GM23338 (cell line): ENCODE results near the gene TAF4. TPM values are rescaled to one million over a fixed set of nuclear protein-coding genes. Genes with fewer than 3 reads are reported as not detected.

Experiments
- ATAC-seq: fragments of 200-7000 bp; cut with Tn5 transposase; 3 replicates; pipeline ENCODE4 v1.9.1; 2020
- DNase-seq: peaks from one replicate; pipeline ENCODE4 v3.0.0-alpha.2; 2015; ENCODE audit warnings: low spot score
- H2AFZ ChIP-seq: fragments of 200-600 bp; sonication (generic); 2 replicates; pipeline ENCODE4 v1.8.0; 2016; ENCODE audit warnings: antibody characterized with exemption, mild to moderate bottlenecking, moderate library complexity
- H3F3A ChIP-seq: fragments of 200-600 bp; sonication (generic); replicated peaks from 2 replicates; pipeline ENCODE4 v1.8.0; 2017; ENCODE audit warnings: antibody characterized with exemption, mixed run types, low read depth
- H3K27ac ChIP-seq: fragments of 200-600 bp; sonication (generic); 2 replicates; pipeline ENCODE4 v1.6.1; 2016; ENCODE audit warnings: low read depth
- H3K27me3 ChIP-seq: fragments of 200-600 bp; sonication (generic); 2 replicates; pipeline ENCODE4 v1.8.0; 2016; ENCODE audit warnings: mild to moderate bottlenecking, mixed run types, moderate library complexity; ENCODE audit not compliant: insufficient read depth
- H3K36me3 ChIP-seq: fragments of 200-600 bp; sonication (generic); 2 replicates; pipeline ENCODE4 v1.8.0; 2016; ENCODE audit warnings: mild to moderate bottlenecking; ENCODE audit not compliant: insufficient read depth
- H3K4me1 ChIP-seq: fragments of 200-600 bp; sonication (generic); 2 replicates; pipeline ENCODE4 v1.8.0; 2016; ENCODE audit warnings: mild to moderate bottlenecking, moderate library complexity; ENCODE audit not compliant: insufficient read depth
- H3K4me2 ChIP-seq: fragments of 200-600 bp; sonication (generic); 2 replicates; pipeline ENCODE4 v1.7.1; 2017; ENCODE audit warnings: mixed run types
- H3K4me3 ChIP-seq: fragments of 200-600 bp; sonication (generic); 2 replicates; pipeline ENCODE4 v1.6.1; 2016; ENCODE audit warnings: mixed run types
- H3K79me2 ChIP-seq: fragments of 200-600 bp; sonication (generic); replicated peaks from 2 replicates; pipeline ENCODE4 v1.8.0; 2017; ENCODE audit warnings: mild to moderate bottlenecking; ENCODE audit not compliant: insufficient read depth
- H3K9me2 ChIP-seq: fragments of 200-600 bp; sonication (generic); 2 replicates; pipeline ENCODE4 v1.8.0; 2017; ENCODE audit not compliant: insufficient read depth
- H4K20me1 ChIP-seq: fragments of 200-600 bp; sonication (generic); replicated peaks from 2 replicates; pipeline ENCODE4 v1.8.0; 2017; ENCODE audit warnings: mild to moderate bottlenecking; ENCODE audit not compliant: insufficient read depth
- H3K27ac Mint-ChIP-seq: 2 replicates; pipeline ENCODE4 v1.8.0; 2020; ENCODE audit warnings: inconsistent platforms, mild to moderate bottlenecking, moderate library complexity, mixed read lengths
- H3K27me3 Mint-ChIP-seq: 3 replicates; pipeline ENCODE4 v1.8.0; 2022; ENCODE audit warnings: low read depth, mild to moderate bottlenecking, moderate library complexity, mixed read lengths, inconsistent platforms; ENCODE audit not compliant: insufficient read depth, poor library complexity
- H3K36me3 Mint-ChIP-seq: 3 replicates; pipeline ENCODE4 v1.8.0; 2021; ENCODE audit warnings: low read depth, mild to moderate bottlenecking, inconsistent platforms, moderate library complexity, mixed read lengths
- H3K4me1 Mint-ChIP-seq: 3 replicates; pipeline ENCODE4 v1.8.0; 2020; ENCODE audit warnings: mild to moderate bottlenecking, inconsistent platforms, mixed read lengths
- H3K4me3 Mint-ChIP-seq: 3 replicates; pipeline ENCODE4 v1.8.0; 2021; ENCODE audit warnings: moderate library complexity, mild to moderate bottlenecking, inconsistent platforms, mixed read lengths
- H3K9me3 Mint-ChIP-seq: 3 replicates; pipeline ENCODE4 v1.8.0; 2020; ENCODE audit warnings: moderate library complexity, mild to moderate bottlenecking, inconsistent platforms, mixed read lengths
- CREB1 ChIP-seq: fragments of 250-450 bp; sonication (Bioruptor Pico); IDR thresholded peaks from 2 replicates; pipeline ENCODE4 v1.5.0; 2020; ENCODE audit warnings: low read depth, mild to moderate bottlenecking, moderate library complexity
- CTCF ChIP-seq, 2 experiments: fragments of 200-600 bp in 1 of 2; sonication (generic) in 1 of 2; conservative IDR thresholded peaks; 2 replicates each; pipeline versions ENCODE4 v1.5.1 to v1.6.1; 2016 to 2017; ENCODE audit warnings: antibody characterized with exemption in 2 of 2, low read depth in 2 of 2, mild to moderate bottlenecking in 2 of 2, moderate library complexity in 1 of 2
- ETS1 ChIP-seq: IDR thresholded peaks from 2 replicates; pipeline ENCODE4 v1.6.1; 2016; ENCODE audit warnings: antibody characterized with exemption
- EZH2 ChIP-seq: fragments of 200-600 bp; sonication (generic); IDR thresholded peaks from one replicate; pipeline ENCODE4 v1.8.0; 2017; ENCODE audit warnings: antibody characterized with exemption, mild to moderate bottlenecking, low read depth; ENCODE audit not compliant: unreplicated experiment
- EZH2phosphoT487 ChIP-seq: fragments of 200-600 bp; sonication (generic); IDR thresholded peaks from one replicate; pipeline ENCODE4 v1.8.1; 2018; ENCODE audit warnings: antibody characterized with exemption; ENCODE audit not compliant: unreplicated experiment
- JUNB ChIP-seq: IDR thresholded peaks from one replicate; pipeline ENCODE4 v1.6.1; 2016; ENCODE audit warnings: antibody characterized with exemption; ENCODE audit not compliant: unreplicated experiment
- NANOG ChIP-seq: IDR thresholded peaks from 2 replicates; pipeline ENCODE4 v1.6.1; 2016; ENCODE audit warnings: antibody characterized with exemption, borderline replicate concordance
- POLR2AphosphoS5 ChIP-seq: IDR thresholded peaks from 2 replicates; pipeline ENCODE4 v1.6.1; 2016; ENCODE audit warnings: antibody characterized with exemption, low read depth
- REST ChIP-seq: IDR thresholded peaks from one replicate; pipeline ENCODE4 v1.6.1; 2018; ENCODE audit warnings: antibody characterized with exemption; ENCODE audit not compliant: unreplicated experiment
- STAT1 ChIP-seq: IDR thresholded peaks from one replicate; pipeline ENCODE4 v1.6.1; 2016; ENCODE audit warnings: antibody characterized with exemption; ENCODE audit not compliant: unreplicated experiment
- ZNF114 ChIP-seq: fragments of 250-450 bp; sonication (Bioruptor Pico); IDR thresholded peaks from 2 replicates; pipeline ENCODE4 v1.5.0; 2020; ENCODE audit warnings: mild to moderate bottlenecking, moderate library complexity
- ZNF331 ChIP-seq: fragments of 250-450 bp; sonication (Bioruptor Pico); IDR thresholded peaks from 2 replicates; pipeline ENCODE4 v1.5.0; 2020; ENCODE audit warnings: low read depth, mild to moderate bottlenecking, moderate library complexity
- ZNF462 ChIP-seq: fragments of 250-450 bp; sonication (Bioruptor Pico); IDR thresholded peaks from 2 replicates; pipeline ENCODE4 v1.5.0; 2020; ENCODE audit warnings: mild to moderate bottlenecking, moderate library complexity
- polyA plus RNA-seq: library from polyadenylated mRNA; unstranded; fragments of >200 nt; fragmentation: Nextera tagmentation; extraction: Ambion mirVana; gene quantifications from 2 replicates; pipeline ENCODE4 v1.2.1, GENCODE V29; 2016
- total RNA-seq: library from RNA; depleted of rRNA; stranded (reverse); fragments of >200 nt; shearing (Covaris generic); gene quantifications from 2 replicates; pipeline ENCODE4 v1.2.3, GENCODE V29; 2014

Gene TAF4
- total and polyA plus RNA-seq, 2 experiments from 2014 or later = 7.2 to 60.0 TPM

- H4K20me1 ChIP-seq = no peaks in the 10 kb centered on the region
- no peak overlapping the region for H3K4me3 ChIP-seq
- no peak overlapping the region for H3K4me2 ChIP-seq
- no peaks in the 10 kb centered on the region for H3K36me3 ChIP-seq
- H3K9me2 ChIP-seq = no peaks in the 10 kb centered on the region
- peak; percentile 52 for ATAC-seq
- peaks cover 19% of the 10 kb centered on the region for H3K27me3 Mint-ChIP-seq
- no peak overlapping the region for H3K27ac Mint-ChIP-seq
- no peak overlapping the region for H3K27ac ChIP-seq
- peaks cover 13% of the 10 kb centered on the region for H3K36me3 Mint-ChIP-seq
- no peaks in the 10 kb centered on the region for H3K4me1 ChIP-seq
- no peak for DNase-seq
- peaks cover 8% of the 10 kb centered on the region for H3K4me1 Mint-ChIP-seq
- H3F3A ChIP-seq = no peaks in the 10 kb centered on the region
- TF ChIP-seq ZNF331 (CRISPR knock-in tag) (no peak), ETS1 (no peak), ZNF462 (CRISPR knock-in tag) (no peak), CTCF (conservative IDR thresholded peaks at IDR 0.05; ENCODE audit: low read depth in 2 of 2) (no peak), REST (no peak), EZH2 (no peak), ZNF114 (no peak), EZH2phosphoT487 (no peak), STAT1 (no peak), POLR2AphosphoS5 (no peak), CREB1 (no peak), JUNB (no peak), NANOG (no peak)
- H3K4me3 Mint-ChIP-seq = no peak overlapping the region
- no peak overlapping the region for H2AFZ ChIP-seq
- no peaks in the 10 kb centered on the region for H3K79me2 ChIP-seq
- no peaks in the 10 kb centered on the region for H3K27me3 ChIP-seq
- peaks cover 39% of the 10 kb centered on the region for H3K9me3 Mint-ChIP-seq
Observed at GRCh38 chr20:62104791-62105345, 39.2 kb upstream of the TAF4 start.
